Lower leg skin (tissue), 3 donors: ENCODE data around the gene C19orf44.

Experiments used
- CTCF ChIP-seq, 3 donors: fragments of 450-650 bp; IDR thresholded peaks; one replicate each; pipeline ENCODE4 v1.5.1; 2016; ENCODE audit warnings: antibody characterized with exemption in 3 of 3, mild to moderate bottlenecking in 3 of 3, moderate library complexity in 2 of 3
- POLR2A ChIP-seq, 2 donors: fragments of 450-650 bp; IDR thresholded peaks; one replicate each; pipeline ENCODE4 v1.6.1; 2016 to 2017; ENCODE audit warnings: antibody characterized with exemption in 2 of 2, mild to moderate bottlenecking in 1 of 2, moderate library complexity in 1 of 2

- TF ChIP-seq POLR2A (IDR thresholded peaks at IDR 0.05) (no peak), CTCF (IDR thresholded peaks at IDR 0.05) (no peak)
Measured at GRCh38 chr19:16497042-16497441, 848 bp downstream of the C19orf44 start.
